GM21423 (cell line): ENCODE measurements around the gene LYG2.
"Not testable (repeated sequence)": the region's sequence is repeated elsewhere in the genome, so short reads cannot be mapped to it uniquely, and the experiment has no call there.

ENCODE experiments used
- ATAC-seq: cut with Tn5 transposase; IDR thresholded peaks from one replicate; pipeline ENCODE4 v1.9.1; 2021; ENCODE audit warnings: mild to moderate bottlenecking, moderate library complexity; ENCODE audit not compliant: unreplicated experiment

LYG2 gene

DNA sequence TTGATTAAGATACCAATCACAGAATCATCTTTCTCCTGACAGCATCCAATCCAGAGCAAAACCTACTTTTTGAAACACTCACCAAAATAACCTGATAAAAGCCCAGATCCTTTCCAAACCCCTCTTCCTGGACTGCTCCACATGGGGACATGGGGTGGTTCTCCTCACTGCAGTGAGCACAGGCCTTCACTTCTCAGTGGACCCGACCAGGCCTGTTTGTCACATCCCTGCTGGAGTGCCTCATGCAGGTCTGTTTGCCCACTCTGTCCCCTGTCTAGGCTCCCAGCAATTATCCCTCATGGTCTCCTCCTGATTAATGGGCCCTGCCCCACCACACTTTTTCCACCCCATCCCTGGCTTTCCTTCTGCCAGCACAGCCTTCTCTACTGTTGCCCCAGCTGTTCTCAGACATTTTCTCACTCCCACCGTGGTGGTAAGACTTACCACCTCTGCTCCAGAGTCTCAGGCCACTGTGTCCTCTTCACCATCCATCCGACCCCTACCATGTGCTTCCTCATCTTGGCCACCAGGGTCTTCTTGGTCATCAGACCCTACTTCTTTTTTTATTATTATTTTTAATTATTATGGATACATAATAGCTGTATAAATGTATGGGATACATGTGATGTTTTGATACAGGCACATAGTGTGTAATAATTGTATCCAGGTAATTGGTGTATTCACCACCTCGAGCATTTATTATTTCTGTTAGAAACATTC lies 53.3 kb downstream of the LYG2 start:
- no peak for ATAC-seq

DNA sequence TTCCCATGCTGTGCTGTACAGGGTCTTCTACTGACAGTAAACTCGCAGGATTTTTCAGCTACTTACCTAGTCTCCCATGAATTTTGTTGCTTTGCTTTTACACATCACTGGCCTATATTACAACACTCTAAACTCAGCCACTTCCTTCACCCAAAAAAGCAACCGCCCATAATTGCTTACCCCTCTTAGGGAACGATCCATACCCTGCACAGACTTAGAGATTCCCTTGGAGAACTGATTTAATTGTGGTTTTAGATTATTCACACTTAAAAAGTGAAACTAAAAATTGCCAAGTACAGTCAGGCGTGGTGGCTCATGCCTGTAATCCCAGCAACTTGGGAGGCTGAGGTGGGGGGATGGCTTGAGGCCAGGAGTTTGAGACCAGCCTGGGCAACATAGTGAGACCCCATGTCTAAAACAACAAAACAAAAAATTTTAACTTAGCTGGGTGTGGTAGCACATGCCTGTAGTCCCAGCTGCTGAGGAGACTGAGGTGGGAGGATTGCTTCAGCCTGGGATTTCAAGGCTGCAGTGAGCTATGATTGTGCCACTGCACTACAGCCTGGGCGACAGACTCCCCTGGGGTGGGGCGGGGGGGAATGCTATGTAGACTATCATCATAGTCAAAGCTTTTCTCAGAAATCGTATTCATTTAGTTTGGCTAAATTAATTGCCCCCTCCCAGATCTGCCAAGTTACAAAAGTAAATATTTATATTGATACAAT lies 55.2 kb downstream of the LYG2 start:
- ATAC-seq, result no peak

DNA sequence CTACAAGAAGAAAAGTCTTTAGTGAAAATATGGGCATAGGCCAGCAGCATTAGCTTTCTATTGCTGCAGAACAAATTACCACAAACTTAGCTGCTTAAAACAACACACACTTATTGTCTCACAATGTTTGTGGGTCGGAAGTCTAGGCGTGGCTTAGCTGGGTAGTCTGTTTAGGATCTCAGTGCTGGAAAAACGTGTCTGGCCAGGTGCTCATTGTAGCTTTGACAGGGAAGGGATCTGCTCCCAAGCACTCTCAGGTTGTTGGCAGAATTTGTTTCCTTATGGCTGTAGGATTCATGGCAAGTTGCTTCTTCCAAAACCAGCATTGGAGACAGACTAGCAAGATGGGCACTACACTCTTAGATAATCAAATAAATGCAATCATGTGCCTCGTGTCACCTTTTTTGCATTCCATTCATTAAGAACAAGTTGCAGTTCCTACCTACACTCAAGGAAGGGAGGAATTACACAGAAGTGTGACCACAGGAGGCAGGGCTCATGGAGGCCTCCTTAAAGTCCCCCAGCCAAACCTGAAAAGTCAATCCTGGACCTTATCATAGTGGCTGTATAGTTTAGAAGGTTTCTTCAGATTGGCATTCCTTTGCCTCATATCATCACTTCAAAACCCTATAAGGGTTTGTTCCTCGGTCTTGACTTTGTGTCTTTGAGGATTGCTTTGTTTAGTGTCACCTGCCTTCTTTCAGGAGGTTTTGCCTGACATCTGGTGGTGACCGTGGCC lies 57.2 kb downstream of the LYG2 start:
- no peak for ATAC-seq

DNA sequence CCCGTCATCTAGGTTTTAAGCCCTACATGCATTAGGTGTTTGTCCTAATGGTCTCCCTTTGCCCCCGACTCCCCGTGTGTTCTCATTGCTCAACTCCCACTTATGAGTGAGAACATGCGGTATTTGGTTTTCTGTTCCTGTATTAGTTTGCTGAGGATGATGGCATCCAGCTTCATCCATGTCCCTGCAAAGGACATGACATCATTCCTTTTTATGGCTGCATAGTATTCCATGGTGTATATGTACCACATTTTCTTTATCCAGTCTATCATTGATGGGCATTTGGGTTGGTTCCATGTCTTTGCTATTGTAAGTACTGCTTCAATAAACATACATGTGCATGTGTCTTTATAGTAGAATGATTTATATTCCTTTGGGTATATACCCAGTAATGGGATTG lies 63.1 kb downstream of the LYG2 start:
- ATAC-seq, result not testable (repeated sequence)
